LoVo (cell line): ENCODE measurements around the gene IQCB1.
"Not testable (repeated sequence)": the region's sequence is repeated elsewhere in the genome, so short reads cannot be mapped to it uniquely, and the experiment has no call there.

Experiments used
- DNase-seq: peaks from one replicate; pipeline ENCODE4 v3.0.0-alpha.2; 2016; ENCODE audit warnings: low spot score

The IQCB1 gene

GRCh38 chr3:121747976-121748375 lies 86.9 kb downstream of the IQCB1 start:
- DNase-seq, result no peak

GRCh38 chr3:121743106-121743505 lies 91.8 kb downstream of the IQCB1 start:
- not testable (repeated sequence) for DNase-seq

- DNase-seq, result no peak
These were observed 94.0 kb downstream of the IQCB1 start for GRCh38 chr3:121740896-121741295.

GRCh38 chr3:121739902-121740301 lies 95.0 kb downstream of the IQCB1 start:
- DNase-seq, result no peak

GRCh38 chr3:121737644-121738043 lies 97.2 kb downstream of the IQCB1 start:
- DNase-seq, result no peak

GRCh38 chr3:121736112-121736511 lies 98.7 kb downstream of the IQCB1 start:
- no peak for DNase-seq

- DNase-seq, result no peak
These were observed 99.7 kb downstream of the IQCB1 start for GRCh38 chr3:121735047-121735696.

GRCh38 chr3:121730940-121731687 lies 103.7 kb downstream of the IQCB1 start:
- DNase-seq, result no peak

- no peak for DNase-seq
These were observed 110.7 kb downstream of the IQCB1 start for GRCh38 chr3:121724130-121724529.

- DNase-seq, result no peak
These were observed 111.4 kb downstream of the IQCB1 start for GRCh38 chr3:121723485-121723884.

GRCh38 chr3:121722411-121722810 lies 112.4 kb downstream of the IQCB1 start:
- no peak for DNase-seq

- no peak for DNase-seq
These were observed 114.7 kb downstream of the IQCB1 start for GRCh38 chr3:121720163-121720562.
